ENCODE results near the gene REG3G. TPM values are rescaled to one million over a fixed set of nuclear protein-coding genes. Genes with fewer than 3 reads are reported as not detected.
"Not testable (repeated sequence)": the region's sequence is repeated elsewhere in the genome, so short reads cannot be mapped to it uniquely, and the experiment has no call there.

The REG3G gene
- total RNA-seq, 1 donor from 2014 or later, result not detected

- DNase-seq (ENCODE audit: extremely low spot score, unreplicated experiment), result no peak
- H3K27me3 Mint-ChIP-seq (ENCODE audit: unreplicated experiment), result no peaks in the 10 kb centered on the region
- H3K4me3 Mint-ChIP-seq (ENCODE audit: unreplicated experiment), result no peak overlapping the region
- H3K9me3 Mint-ChIP-seq (ENCODE audit: unreplicated experiment), result no peaks in the 10 kb centered on the region
- TF ChIP-seq CTCF (IDR thresholded peaks at IDR 0.05), result peak; percentile 50
- H3K4me1 Mint-ChIP-seq (ENCODE audit: unreplicated experiment), result no peaks in the 10 kb centered on the region
- no peak overlapping the region for H3K27ac Mint-ChIP-seq (ENCODE audit: unreplicated experiment)
- no peaks in the 10 kb centered on the region for H3K36me3 Mint-ChIP-seq (ENCODE audit: unreplicated experiment)
These were observed 15.5 kb downstream of the REG3G start for GRCh38 chr2:79041032-79041448.

GRCh38 chr2:79053486-79053885 is 28.0 kb downstream of the REG3G start:
- not testable (repeated sequence) for H3K4me1 Mint-ChIP-seq (ENCODE audit: unreplicated experiment); H3K27ac Mint-ChIP-seq (ENCODE audit: unreplicated experiment); DNase-seq (ENCODE audit: extremely low spot score, unreplicated experiment); H3K9me3 Mint-ChIP-seq (ENCODE audit: unreplicated experiment); H3K4me3 Mint-ChIP-seq (ENCODE audit: unreplicated experiment); H3K36me3 Mint-ChIP-seq (ENCODE audit: unreplicated experiment); H3K27me3 Mint-ChIP-seq (ENCODE audit: unreplicated experiment)

- H3K27me3 Mint-ChIP-seq (ENCODE audit: unreplicated experiment); H3K27ac Mint-ChIP-seq (ENCODE audit: unreplicated experiment); H3K36me3 Mint-ChIP-seq (ENCODE audit: unreplicated experiment); DNase-seq (ENCODE audit: extremely low spot score, unreplicated experiment); H3K9me3 Mint-ChIP-seq (ENCODE audit: unreplicated experiment); H3K4me1 Mint-ChIP-seq (ENCODE audit: unreplicated experiment); H3K4me3 Mint-ChIP-seq (ENCODE audit: unreplicated experiment): not testable (repeated sequence)
These were observed 29.3 kb downstream of the REG3G start for GRCh38 chr2:79054769-79055168.

GRCh38 chr2:79065201-79065600 is 39.7 kb downstream of the REG3G start:
- Mint-ChIP-seq H3K27ac (ENCODE audit: unreplicated experiment) (no peak overlapping the region), H3K4me1 (ENCODE audit: unreplicated experiment) (no peaks in the 10 kb centered on the region), H3K36me3 (ENCODE audit: unreplicated experiment) (no peaks in the 10 kb centered on the region), H3K27me3 (ENCODE audit: unreplicated experiment) (no peaks in the 10 kb centered on the region), H3K9me3 (ENCODE audit: unreplicated experiment) (peaks cover 6% of the 10 kb centered on the region), H3K4me3 (ENCODE audit: unreplicated experiment) (no peak overlapping the region)
- no peak for DNase-seq (ENCODE audit: extremely low spot score, unreplicated experiment)
- no peak for TF ChIP-seq CTCF (IDR thresholded peaks at IDR 0.05)

- no peak overlapping the region for H3K4me3 Mint-ChIP-seq (ENCODE audit: unreplicated experiment)
- H3K27me3 Mint-ChIP-seq (ENCODE audit: unreplicated experiment), result no peaks in the 10 kb centered on the region
- no peak for DNase-seq (ENCODE audit: extremely low spot score, unreplicated experiment)
- peaks cover 15% of the 10 kb centered on the region for H3K9me3 Mint-ChIP-seq (ENCODE audit: unreplicated experiment)
- no peaks in the 10 kb centered on the region for H3K4me1 Mint-ChIP-seq (ENCODE audit: unreplicated experiment)
- TF ChIP-seq CTCF (IDR thresholded peaks at IDR 0.05), result no peak
- no peak overlapping the region for H3K27ac Mint-ChIP-seq (ENCODE audit: unreplicated experiment)
- H3K36me3 Mint-ChIP-seq (ENCODE audit: unreplicated experiment), result no peaks in the 10 kb centered on the region
These were observed 45.6 kb downstream of the REG3G start for GRCh38 chr2:79071078-79071477.

Other genes with a start within 250 kb of the REG3G start
- gene REG1B, start 62.3 kb downstream of the REG3G start, total RNA-seq, result not detected in 2 replicates
- not detected in 2 replicates for gene REG1A, start 94.8 kb downstream of the REG3G start, total RNA-seq
- gene REG3A, start 134.1 kb downstream of the REG3G start, total RNA-seq, result not detected in 2 replicates

Measured in osteocyte (in vitro differentiated cells).